Measurements from ENCODE around the gene TRPM1. TPM values are rescaled to one million over a fixed set of nuclear protein-coding genes. Genes with fewer than 3 reads are reported as not detected.

The TRPM1 gene
- total RNA-seq, 1 experiment from 2014 or later, result 0.77 TPM

GRCh38 chr15:31147456-31147855, 45.9 kb upstream of the TRPM1 start (continued):
- no peak for TF ChIP-seq HMGXB4 (CRISPR knock-in tag; IDR thresholded peaks at IDR 0.05)
- TF ChIP-seq CBFB (CRISPR knock-in tag; IDR thresholded peaks at IDR 0.05; ENCODE audit: low read depth), result no peak
- no peak for TF ChIP-seq SMAD3 (CRISPR knock-in tag; IDR thresholded peaks at IDR 0.05; ENCODE audit: borderline replicate concordance)

- Mint-ChIP-seq H3K4me1 (peaks cover 55% of the 10 kb centered on the region), H3K27ac (0 out of 2 replicates have a peak overlapping the region, but pooled peaks have one; percentile 22), H3K4me3 (no peak overlapping the region), H3K27me3 (ENCODE audit: low read depth) (no peaks in the 10 kb centered on the region; the same call in 1 of the 2 replicates), H3K36me3 (no peaks in the 10 kb centered on the region), H3K9me3 (no peaks in the 10 kb centered on the region)
- ATAC-seq (no peak), DNase-seq (ENCODE audit: low spot score) (no peak)
- POLR2A ChIA-PET, result interaction anchor here (0.6 kb wide), 1 partner anchor 16 kb away, joined by 3 read pairs; no protein-coding TSS in a partner anchor
- no peak for TF ChIP-seq PRDM15 (CRISPR knock-in tag; IDR thresholded peaks at IDR 0.05)
- no peak for TF ChIP-seq TEAD4 (CRISPR knock-in tag; IDR thresholded peaks at IDR 0.05)
- no peak for TF ChIP-seq GTF2I (CRISPR knock-in tag; conservative IDR thresholded peaks at IDR 0.05)
- no peak for TF ChIP-seq ZNF396 (CRISPR knock-in tag; IDR thresholded peaks at IDR 0.05; ENCODE audit: borderline replicate concordance)
- TF ChIP-seq NR2C2 (CRISPR knock-in tag; IDR thresholded peaks at IDR 0.05), result no peak
- no peak for TF ChIP-seq JUN (CRISPR knock-in tag; IDR thresholded peaks at IDR 0.05)
- TF ChIP-seq NFYB (CRISPR knock-in tag; conservative IDR thresholded peaks at IDR 0.05; ENCODE audit: low read depth), result no peak
- TF ChIP-seq FOXP1 (CRISPR knock-in tag; IDR thresholded peaks at IDR 0.05; ENCODE audit: borderline replicate concordance), result no peak
- TF ChIP-seq JAZF1 (CRISPR knock-in tag; IDR thresholded peaks at IDR 0.05), result no peak
- no peak for TF ChIP-seq FOXJ3 (CRISPR knock-in tag; IDR thresholded peaks at IDR 0.05; ENCODE audit: borderline replicate concordance)
- no peak for TF ChIP-seq USF2 (CRISPR knock-in tag; IDR thresholded peaks at IDR 0.05)
- no peak for TF ChIP-seq STAT6 (CRISPR knock-in tag; conservative IDR thresholded peaks at IDR 0.05; ENCODE audit: low read depth)
- TF ChIP-seq ZNF317 (CRISPR knock-in tag; IDR thresholded peaks at IDR 0.05; ENCODE audit: borderline replicate concordance, low read depth), result no peak
- no peak for TF ChIP-seq CTCF (IDR thresholded peaks at IDR 0.05)
- no peak for TF ChIP-seq ETV6 (CRISPR knock-in tag; IDR thresholded peaks at IDR 0.05)
- TF ChIP-seq ZNF671 (CRISPR knock-in tag; IDR thresholded peaks at IDR 0.05), result no peak
- no peak for TF ChIP-seq ERG (CRISPR knock-in tag; IDR thresholded peaks at IDR 0.05)
- no peak for TF ChIP-seq NFE2L1 (CRISPR knock-in tag; IDR thresholded peaks at IDR 0.05)
- TF ChIP-seq CBFB (CRISPR knock-in tag; IDR thresholded peaks at IDR 0.05; ENCODE audit: low read depth), result no peak
- TF ChIP-seq ELF4 (CRISPR knock-in tag; IDR thresholded peaks at IDR 0.05; ENCODE audit: low read depth), result no peak
- CTCF ChIA-PET, result interaction anchor here (3.3 kb wide), 1 partner anchor 16 kb away, joined by 16 read pairs; no protein-coding TSS in a partner anchor
Measured at GRCh38 chr15:31145271-31145911, 43.9 kb upstream of the TRPM1 start.

All from WTC11 (cell line).